ENCODE results near the gene ALOX15B. TPM values are rescaled to one million over a fixed set of nuclear protein-coding genes. Genes with fewer than 3 reads are reported as not detected.

ALOX15B gene
- total and polyA plus RNA-seq, 9 of the 15 experiments (the other 6 are each of a cell fraction or from before 2014, with no cell fraction given) = 0.04 TPM; not detected in 8

GRCh38 chr17:8057691-8058114 is 18.8 kb downstream of the ALOX15B start:
- WGBS (ENCODE audit: insufficient coverage, low coverage, missing lambda C conversion rate) = 5% methylated on average over 14 of the region's 14 CpGs
- CTCF ChIA-PET (ENCODE audit: low intra/inter-chr PET ratio) = interaction anchor here (0.6 to 3.4 kb wide), 4 partner anchors 40 to 314 kb away, joined by 4 to 17 read pairs (median 12); no protein-coding TSS in a partner anchor
- TF ChIP-seq MYC (IDR thresholded peaks at IDR 0.05; ENCODE audit: low read depth, low read length) (peak; percentile 82; the same call in 1 of the 2 replicates), MYC (CRISPR knock-in tag; IDR thresholded peaks at IDR 0.05; ENCODE audit: borderline replicate concordance, low read depth) (no peak), SMAD3 (CRISPR knock-in tag; conservative IDR thresholded peaks at IDR 0.05) (no peak), ZNF511 (CRISPR knock-in tag; IDR thresholded peaks at IDR 0.05) (no peak), CBFB (CRISPR knock-in tag; IDR thresholded peaks at IDR 0.05) (no peak), CEBPG (CRISPR knock-in tag; IDR thresholded peaks at IDR 0.05) (no peak), CEBPG (tag; conservative IDR thresholded peaks at IDR 0.05 in 1 of 2, IDR thresholded peaks at IDR 0.05 in 1 of 2) (no peak), CTCF (IDR thresholded peaks at IDR 0.05 in 2 of 3, conservative IDR thresholded peaks at IDR 0.05 in 1 of 3; ENCODE audit: insufficient read depth in 2 of 3, low read depth in 1 of 3, low read length in 3 of 3) (peak; percentile 75 to 80 (median 78)), BACH1 (tag; IDR thresholded peaks at IDR 0.05) (no peak), NKRF (IDR thresholded peaks at IDR 0.05; ENCODE audit: borderline replicate concordance) (peak; percentile 47; the same call in 1 of the 2 replicates), ZKSCAN3 (CRISPR knock-in tag; IDR thresholded peaks at IDR 0.05) (no peak), MAZ (CRISPR knock-in tag; conservative IDR thresholded peaks at IDR 0.05 in 1 of 2, IDR thresholded peaks at IDR 0.05 in 1 of 2) (0 out of 4 replicates have a peak, but pooled peaks of 1 of the 2 experiments have one; percentile 13), ATF4 (CRISPR knock-in tag; IDR thresholded peaks at IDR 0.05) (no peak), HMGXB4 (CRISPR knock-in tag; IDR thresholded peaks at IDR 0.05) (no peak)

More at GRCh38 chr17:8057691-8058114, 18.8 kb downstream of the ALOX15B start:
- FAIRE-seq (peak; percentile 96), ATAC-seq (peak; percentile 90), DNase-seq (ENCODE audit: extremely low read depth in 1 of 4, low spot score in 3 of 4) (peak; percentile 52 to 76 (median 62))
- Histone ChIP-seq H3K9ac (ENCODE audit: insufficient read depth in 1 of 2, low read depth in 2 of 2, low read length in 2 of 2) (no peak overlapping the region), H3K36me3 (ENCODE audit: control insufficient read depth, insufficient read depth, low read length) (no peaks in the 10 kb centered on the region), H3K9me1 (ENCODE audit: control insufficient read depth, insufficient read depth, low read length) (no peaks in the 10 kb centered on the region), H3K4me2 (ENCODE audit: insufficient read depth, low read length) (peak overlapping the region; percentile 27), H4K20me1 (replicated peaks; ENCODE audit: control insufficient read depth, insufficient read depth, low read length) (no peaks in the 10 kb centered on the region), H3K4me1 (replicated peaks in 1 of 2; ENCODE audit: control insufficient read depth in 2 of 2, insufficient read depth in 2 of 2, low read length in 2 of 2) (no peaks in the 10 kb centered on the region; a peak in 2 of 5 replicates), H2AFZ (ENCODE audit: low read depth, low read length) (peak overlapping the region; percentile 87), H3K79me2 (ENCODE audit: control insufficient read depth, insufficient read depth, low read length) (no peaks in the 10 kb centered on the region), H3K27ac (ENCODE audit: extremely low read depth, low read depth, low read length) (no peak overlapping the region), H3K27me3 (ENCODE audit: control insufficient read depth in 2 of 2, insufficient read depth in 2 of 2, low read length in 2 of 2) (0 out of 5 replicates have a peak, but pooled peaks cover 0 to 3% of the 10 kb centered on the region in 2 experiments), H3K9me3 (replicated peaks; ENCODE audit: control insufficient read depth, insufficient read depth, low read depth, low read length) (no peaks in the 10 kb centered on the region), H3K4me3 (no peak overlapping the region)
- BruUV-seq (replicated peaks) = no TSS peak
- intact Hi-C loops (cut with micrococcal nuclease) = loop anchor here (1.0 to 10.0 kb wide), 4 partner anchors 41 to 314 kb away; no protein-coding TSS in a partner anchor
- POLR2A ChIA-PET = interaction anchor here (0.9 to 1.3 kb wide), 2 partner anchors 222 to 371 kb away, joined by 4 to 5 read pairs; partner anchors contain the start of gene TP53
- in situ Hi-C loops (cut with MboI) = loop anchor here (5.0 to 25.0 kb wide), 3 partner anchors 145 to 930 kb away; partner anchors contain the start of gene MFSD6L
